ENCODE data around the gene HGF.

HGF gene

GRCh38 chr7:81779706-81780105 is 9.9 kb upstream of the HGF start:
- TF ChIP-seq CTCF (IDR thresholded peaks at IDR 0.05; ENCODE audit: poor library complexity, severe bottlenecking) = no peak

GRCh38 chr7:81777697-81778096 is 7.8 kb upstream of the HGF start:
- ATAC-seq (ENCODE audit: low read depth) = no peak

More at GRCh38 chr7:81779706-81780105, 9.9 kb upstream of the HGF start:
- no peak for ATAC-seq (ENCODE audit: low read depth)
- DNase-seq (ENCODE audit: low spot score) = no peak
- Histone ChIP-seq H3K4me1 (ENCODE audit: insufficient read depth, poor library complexity, severe bottlenecking) (no peaks in the 10 kb centered on the region), H3K4me3 (ENCODE audit: severe bottlenecking) (no peak overlapping the region), H3K27ac (ENCODE audit: poor library complexity, severe bottlenecking) (no peak overlapping the region), H3K9me3 (ENCODE audit: severe bottlenecking) (no peaks in the 10 kb centered on the region), H3K36me3 (ENCODE audit: low read depth) (no peaks in the 10 kb centered on the region), H3K27me3 (ENCODE audit: insufficient read depth, poor library complexity, severe bottlenecking) (peaks cover 2% of the 10 kb centered on the region)

GRCh38 chr7:81776948-81777630 is 7.2 kb upstream of the HGF start:
- peaks cover 6% of the 10 kb centered on the region for H3K27me3 ChIP-seq (ENCODE audit: insufficient read depth, poor library complexity, severe bottlenecking)
- H3K4me1 ChIP-seq (ENCODE audit: insufficient read depth, poor library complexity, severe bottlenecking) = no peaks in the 10 kb centered on the region
- H3K4me3 ChIP-seq (ENCODE audit: severe bottlenecking) = no peak overlapping the region
- DNase-seq (ENCODE audit: low spot score) (no peak), ATAC-seq (ENCODE audit: low read depth) (no peak)
- no peaks in the 10 kb centered on the region for H3K36me3 ChIP-seq (ENCODE audit: low read depth)
- H3K27ac ChIP-seq (ENCODE audit: poor library complexity, severe bottlenecking) = no peak overlapping the region
- no peak for TF ChIP-seq CTCF (IDR thresholded peaks at IDR 0.05; ENCODE audit: poor library complexity, severe bottlenecking)
- H3K9me3 ChIP-seq (ENCODE audit: severe bottlenecking) = no peaks in the 10 kb centered on the region

More at GRCh38 chr7:81777697-81778096, 7.8 kb upstream of the HGF start:
- Histone ChIP-seq H3K27ac (ENCODE audit: poor library complexity, severe bottlenecking) (no peak overlapping the region), H3K4me3 (ENCODE audit: severe bottlenecking) (no peak overlapping the region), H3K4me1 (ENCODE audit: insufficient read depth, poor library complexity, severe bottlenecking) (no peaks in the 10 kb centered on the region), H3K27me3 (ENCODE audit: insufficient read depth, poor library complexity, severe bottlenecking) (peaks cover 3% of the 10 kb centered on the region), H3K36me3 (ENCODE audit: low read depth) (no peaks in the 10 kb centered on the region), H3K9me3 (ENCODE audit: severe bottlenecking) (no peaks in the 10 kb centered on the region)
- DNase-seq (ENCODE audit: low spot score) = no peak
- TF ChIP-seq CTCF (IDR thresholded peaks at IDR 0.05; ENCODE audit: poor library complexity, severe bottlenecking) = no peak

- Histone ChIP-seq H3K4me3 (ENCODE audit: severe bottlenecking) (no peak overlapping the region), H3K36me3 (ENCODE audit: low read depth) (no peaks in the 10 kb centered on the region), H3K9me3 (ENCODE audit: severe bottlenecking) (no peaks in the 10 kb centered on the region), H3K27ac (ENCODE audit: poor library complexity, severe bottlenecking) (no peak overlapping the region), H3K4me1 (ENCODE audit: insufficient read depth, poor library complexity, severe bottlenecking) (no peaks in the 10 kb centered on the region), H3K27me3 (ENCODE audit: insufficient read depth, poor library complexity, severe bottlenecking) (peaks cover 6% of the 10 kb centered on the region)
- ATAC-seq (ENCODE audit: low read depth) = no peak
- TF ChIP-seq CTCF (IDR thresholded peaks at IDR 0.05; ENCODE audit: poor library complexity, severe bottlenecking) = no peak
- no peak for DNase-seq (ENCODE audit: low spot score)
Measured at GRCh38 chr7:81776161-81776560, 6.3 kb upstream of the HGF start.

- Histone ChIP-seq H3K9me3 (ENCODE audit: severe bottlenecking) (no peaks in the 10 kb centered on the region), H3K27me3 (ENCODE audit: insufficient read depth, poor library complexity, severe bottlenecking) (peaks cover 6% of the 10 kb centered on the region), H3K27ac (ENCODE audit: poor library complexity, severe bottlenecking) (no peak overlapping the region), H3K36me3 (ENCODE audit: low read depth) (no peaks in the 10 kb centered on the region), H3K4me1 (ENCODE audit: insufficient read depth, poor library complexity, severe bottlenecking) (no peaks in the 10 kb centered on the region), H3K4me3 (ENCODE audit: severe bottlenecking) (no peak overlapping the region)
- DNase-seq (ENCODE audit: low spot score) (no peak), ATAC-seq (ENCODE audit: low read depth) (no peak)
- TF ChIP-seq CTCF (IDR thresholded peaks at IDR 0.05; ENCODE audit: poor library complexity, severe bottlenecking) = no peak
Measured at GRCh38 chr7:81775560-81775959, 5.7 kb upstream of the HGF start.
